Parathyroid adenoma (tissue), 2 donors: ENCODE data around the gene FKBP6.
A peak's percentile ranks its signal among the peaks of the same experiment; 100 is the strongest.
"Not testable (repeated sequence)": the region's sequence is repeated elsewhere in the genome, so short reads cannot be mapped to it uniquely, and the experiment has no call there.

Experiments used
- H2AFZ ChIP-seq: fragments of 300-600 bp; sonication (generic); one replicate; pipeline ENCODE4 v1.7.0; 2017; ENCODE audit warnings: antibody characterized with exemption, mild to moderate bottlenecking
- H3K27ac ChIP-seq: fragments of 300-600 bp; sonication (generic); one replicate; pipeline ENCODE4 v1.7.0; 2017
- H3K27me3 ChIP-seq: fragments of 300-600 bp; sonication (generic); one replicate; pipeline ENCODE4 v1.7.0; 2017; ENCODE audit warnings: low read length; ENCODE audit not compliant: control insufficient read depth, insufficient read depth
- H3K36me3 ChIP-seq: fragments of 300-600 bp; sonication (generic); one replicate; pipeline ENCODE4 v1.7.0; 2017; ENCODE audit warnings: low read length; ENCODE audit not compliant: control insufficient read depth, insufficient read depth
- H3K4me1 ChIP-seq: fragments of 300-600 bp; sonication (generic); one replicate; pipeline ENCODE4 v1.7.0; 2017; ENCODE audit warnings: control low read depth
- H3K4me2 ChIP-seq: fragments of 300-600 bp; sonication (generic); one replicate; pipeline ENCODE4 v1.7.0; 2017; ENCODE audit warnings: low read length
- H3K4me3 ChIP-seq: fragments of 300-600 bp; sonication (generic); one replicate; pipeline ENCODE4 v1.7.0; 2017; ENCODE audit warnings: low read depth, low read length
- H3K79me2 ChIP-seq: fragments of 300-600 bp; sonication (generic); one replicate; pipeline ENCODE4 v1.7.0; 2017; ENCODE audit warnings: control low read depth
- H3K9ac ChIP-seq: fragments of 300-600 bp; sonication (generic); one replicate; pipeline ENCODE4 v1.7.0; 2017; ENCODE audit warnings: mild to moderate bottlenecking
- H3K9me3 ChIP-seq: fragments of 300-600 bp; sonication (generic); one replicate; pipeline ENCODE4 v1.7.0; 2017; ENCODE audit warnings: low read length; ENCODE audit not compliant: control insufficient read depth
- TF ChIP-seq, protein P1 (sequence below): fragments of 300-600 bp; sonication (generic); IDR thresholded peaks from one replicate; pipeline ENCODE4 v1.7.0; 2017; ENCODE audit warnings: antibody characterized with exemption, mild to moderate bottlenecking
- donor health status: primary hyperparathyroidism.

The FKBP6 gene, protein sequence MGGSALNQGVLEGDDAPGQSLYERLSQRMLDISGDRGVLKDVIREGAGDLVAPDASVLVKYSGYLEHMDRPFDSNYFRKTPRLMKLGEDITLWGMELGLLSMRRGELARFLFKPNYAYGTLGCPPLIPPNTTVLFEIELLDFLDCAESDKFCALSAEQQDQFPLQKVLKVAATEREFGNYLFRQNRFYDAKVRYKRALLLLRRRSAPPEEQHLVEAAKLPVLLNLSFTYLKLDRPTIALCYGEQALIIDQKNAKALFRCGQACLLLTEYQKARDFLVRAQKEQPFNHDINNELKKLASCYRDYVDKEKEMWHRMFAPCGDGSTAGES

DNA sequence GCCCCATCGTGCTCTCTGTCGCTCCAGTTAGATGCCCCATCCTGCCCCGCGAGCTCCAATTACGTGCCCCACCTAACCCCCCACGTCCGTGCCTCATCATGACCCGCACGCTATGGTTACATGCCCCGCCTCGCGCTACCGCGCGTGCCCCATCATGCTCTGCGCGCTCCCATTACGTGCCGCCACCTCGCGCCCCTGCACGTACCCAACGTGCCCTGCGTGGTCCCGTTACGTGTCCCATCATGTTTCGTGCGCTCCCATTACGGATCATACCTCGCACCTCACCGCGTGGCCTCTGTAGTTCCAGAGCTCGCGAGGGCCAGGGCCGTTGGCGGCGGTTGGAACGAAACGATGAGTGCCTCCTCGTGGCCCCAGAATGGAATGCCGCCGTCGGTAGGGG is at the start of gene FKBP6, which contains the start of gene TRIM50:
TSS of gene FKBP6 (plus strand) at position 240 of the 400 bp plus-strand sequence. CDS start 268 bp downstream, outside the sequence.
TSS of gene TRIM50 (minus strand) at position 161 of the 400 bp plus-strand sequence. CDS start 3,295 bp downstream, outside the sequence.
- not testable (repeated sequence) for H2AFZ ChIP-seq, H3K36me3 ChIP-seq, H3K4me3 ChIP-seq, H3K27me3 ChIP-seq, H3K9ac ChIP-seq, H3K9me3 ChIP-seq, H3K79me2 ChIP-seq, H3K4me2 ChIP-seq
- H3K27ac ChIP-seq = peak within 1 kb of the TSS; percentile 95
- peaks cover 38% of the 10 kb centered on the region for H3K4me1 ChIP-seq

DNA sequence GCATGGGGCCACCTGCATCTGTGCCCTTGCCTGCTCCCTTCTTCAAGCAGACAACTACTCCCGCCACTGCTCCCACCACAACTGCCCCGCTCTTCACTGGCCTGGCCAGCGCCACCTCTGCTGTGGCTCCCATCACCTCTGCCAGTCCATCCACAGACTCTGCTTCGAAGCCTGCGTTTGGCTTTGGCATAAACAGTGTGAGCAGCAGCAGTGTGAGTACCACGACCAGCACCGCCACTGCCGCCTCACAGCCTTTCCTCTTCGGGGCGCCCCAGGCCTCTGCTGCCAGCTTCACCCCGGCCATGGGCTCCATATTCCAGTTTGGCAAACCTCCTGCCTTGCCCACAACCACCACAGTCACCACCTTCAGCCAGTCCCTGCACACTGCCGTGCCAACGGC is 30.7 kb upstream of the FKBP6 start:
- not testable (repeated sequence) for H3K36me3 ChIP-seq, H3K27ac ChIP-seq, H3K9me3 ChIP-seq, H2AFZ ChIP-seq, H3K4me3 ChIP-seq, H3K4me2 ChIP-seq, H3K9ac ChIP-seq, H3K4me1 ChIP-seq, H3K27me3 ChIP-seq, H3K79me2 ChIP-seq

DNA sequence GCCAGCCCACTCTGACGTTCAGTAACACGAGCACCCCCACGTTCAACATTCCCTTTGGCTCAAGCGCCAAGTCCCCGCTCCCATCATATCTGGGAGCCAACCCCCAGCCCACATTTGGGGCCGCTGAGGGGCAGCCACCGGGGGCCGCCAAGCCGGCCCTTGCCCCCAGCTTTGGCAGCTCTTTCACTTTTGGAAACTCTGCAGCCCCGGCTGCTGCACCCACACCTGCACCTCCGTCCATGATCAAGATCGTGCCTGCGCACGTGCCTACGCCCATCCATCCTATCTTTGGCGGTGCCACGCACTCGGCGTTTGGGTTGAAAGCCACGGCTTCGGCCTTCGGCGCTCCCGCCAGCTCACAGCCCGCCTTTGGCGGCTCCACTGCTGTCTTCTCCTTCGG is 30.3 kb upstream of the FKBP6 start:
- H3K27me3 ChIP-seq, H3K4me2 ChIP-seq, H3K9ac ChIP-seq, H3K4me1 ChIP-seq, H3K4me3 ChIP-seq, H2AFZ ChIP-seq, H3K79me2 ChIP-seq, H3K27ac ChIP-seq, H3K9me3 ChIP-seq, H3K36me3 ChIP-seq: not testable (repeated sequence)

DNA sequence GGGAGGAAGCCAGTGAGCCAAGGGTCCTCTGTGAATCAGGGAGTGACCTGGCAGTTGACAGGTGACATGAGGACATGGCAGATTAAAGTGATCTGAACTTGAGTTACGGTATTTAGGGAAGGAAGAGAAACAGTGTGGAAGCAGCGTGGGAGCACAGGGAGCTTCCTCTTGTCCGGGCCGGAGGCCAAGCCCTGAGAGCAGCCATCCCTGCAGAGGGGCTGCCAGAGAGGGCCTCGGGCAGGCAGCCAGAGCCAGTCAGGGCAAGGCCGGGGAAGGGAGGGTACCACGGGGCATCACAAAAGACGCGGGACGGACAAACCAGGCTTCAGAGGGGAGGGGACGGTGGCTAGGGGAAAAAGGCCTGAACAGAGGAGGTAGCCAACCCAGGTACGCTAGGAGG is 28.1 kb upstream of the FKBP6 start:
- not testable (repeated sequence) for H3K79me2 ChIP-seq, H3K27ac ChIP-seq, H3K27me3 ChIP-seq, H3K4me3 ChIP-seq, H2AFZ ChIP-seq, H3K36me3 ChIP-seq, H3K9me3 ChIP-seq, H3K9ac ChIP-seq, H3K4me1 ChIP-seq, H3K4me2 ChIP-seq

DNA sequence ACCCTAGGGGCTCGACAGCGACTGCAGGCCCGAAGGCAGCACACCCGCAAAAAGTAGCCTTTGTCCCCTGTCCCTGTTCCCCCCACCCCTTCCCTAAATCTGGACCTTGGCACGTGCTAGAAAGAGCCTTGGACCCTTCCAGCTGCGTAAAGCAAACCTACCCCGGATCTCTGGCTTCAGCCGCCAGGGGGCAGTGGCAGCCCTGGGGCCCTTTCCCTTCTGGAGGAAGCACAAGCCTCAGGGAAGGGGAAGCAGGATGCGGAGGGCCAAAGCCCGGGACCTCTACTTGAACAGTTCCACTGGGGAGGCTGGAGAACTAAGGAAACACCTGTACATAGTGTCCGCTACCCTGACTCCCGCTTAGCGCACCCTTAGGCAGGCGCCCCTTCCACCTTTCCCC is 26.9 kb upstream of the FKBP6 start:
- not testable (repeated sequence) for H3K79me2 ChIP-seq, H3K36me3 ChIP-seq

DNA sequence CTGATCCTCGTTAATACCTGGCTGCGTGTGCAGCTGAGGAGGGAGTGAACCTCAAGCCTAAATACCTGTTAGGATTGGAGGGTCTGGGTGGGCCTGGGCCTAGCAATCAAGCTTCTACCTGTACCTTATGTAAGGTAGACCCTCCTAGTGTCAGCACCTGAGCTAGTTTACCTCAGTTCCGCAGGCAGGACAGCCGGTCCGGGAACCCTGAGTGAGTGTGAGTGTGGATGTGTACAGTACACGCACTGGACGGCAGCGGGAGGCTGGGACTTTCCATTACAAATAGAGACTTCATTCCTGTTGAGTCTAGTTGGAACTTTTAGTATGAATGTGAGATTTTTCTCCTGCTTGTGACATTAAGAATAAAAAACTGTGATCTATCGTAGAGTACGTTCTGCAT is 25.1 kb upstream of the FKBP6 start:
- not testable (repeated sequence) for H3K36me3 ChIP-seq, H3K4me1 ChIP-seq, H3K4me3 ChIP-seq, H2AFZ ChIP-seq, H3K9ac ChIP-seq, H3K9me3 ChIP-seq, H3K79me2 ChIP-seq, H3K27me3 ChIP-seq, H3K27ac ChIP-seq, H3K4me2 ChIP-seq

More for the DNA sequence above, 26.9 kb upstream of the FKBP6 start:
- not testable (repeated sequence) for H3K4me2 ChIP-seq, H3K9me3 ChIP-seq, H2AFZ ChIP-seq, H3K4me3 ChIP-seq, H3K27ac ChIP-seq, H3K4me1 ChIP-seq, H3K27me3 ChIP-seq, H3K9ac ChIP-seq

DNA sequence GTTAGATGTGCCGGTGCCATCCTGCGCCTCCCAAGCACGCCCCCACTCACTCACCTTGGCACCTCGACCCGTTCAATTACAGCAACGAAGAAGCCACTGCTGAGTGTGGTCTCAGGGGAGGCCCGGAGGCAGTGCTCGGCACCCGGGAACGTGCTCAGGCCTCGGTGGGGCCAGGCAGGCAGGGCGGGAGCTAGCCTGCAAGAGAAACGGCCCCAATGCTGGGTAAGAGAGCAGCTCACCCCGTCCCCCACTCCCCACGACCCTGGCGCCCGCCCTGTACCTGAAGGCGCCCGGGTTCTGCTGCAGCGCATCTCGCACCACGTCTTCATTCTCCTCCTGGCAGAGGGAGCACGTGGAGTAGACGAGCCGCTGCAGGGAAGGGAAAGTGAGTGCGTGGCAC is 24.4 kb upstream of the FKBP6 start:
- Histone ChIP-seq H3K36me3 (no peaks in the 10 kb centered on the region), H3K9me3 (no peaks in the 10 kb centered on the region), H3K4me1 (peaks cover 5% of the 10 kb centered on the region)

More for the DNA sequence above, 24.4 kb upstream of the FKBP6 start:
- Histone ChIP-seq H2AFZ (no peak overlapping the region), H3K27ac (no peak overlapping the region), H3K4me2 (no peak overlapping the region), H3K79me2 (no peaks in the 10 kb centered on the region), H3K27me3 (no peaks in the 10 kb centered on the region), H3K9ac (no peak overlapping the region), H3K4me3 (no peak overlapping the region)
- TF ChIP-seq, protein P1, sequence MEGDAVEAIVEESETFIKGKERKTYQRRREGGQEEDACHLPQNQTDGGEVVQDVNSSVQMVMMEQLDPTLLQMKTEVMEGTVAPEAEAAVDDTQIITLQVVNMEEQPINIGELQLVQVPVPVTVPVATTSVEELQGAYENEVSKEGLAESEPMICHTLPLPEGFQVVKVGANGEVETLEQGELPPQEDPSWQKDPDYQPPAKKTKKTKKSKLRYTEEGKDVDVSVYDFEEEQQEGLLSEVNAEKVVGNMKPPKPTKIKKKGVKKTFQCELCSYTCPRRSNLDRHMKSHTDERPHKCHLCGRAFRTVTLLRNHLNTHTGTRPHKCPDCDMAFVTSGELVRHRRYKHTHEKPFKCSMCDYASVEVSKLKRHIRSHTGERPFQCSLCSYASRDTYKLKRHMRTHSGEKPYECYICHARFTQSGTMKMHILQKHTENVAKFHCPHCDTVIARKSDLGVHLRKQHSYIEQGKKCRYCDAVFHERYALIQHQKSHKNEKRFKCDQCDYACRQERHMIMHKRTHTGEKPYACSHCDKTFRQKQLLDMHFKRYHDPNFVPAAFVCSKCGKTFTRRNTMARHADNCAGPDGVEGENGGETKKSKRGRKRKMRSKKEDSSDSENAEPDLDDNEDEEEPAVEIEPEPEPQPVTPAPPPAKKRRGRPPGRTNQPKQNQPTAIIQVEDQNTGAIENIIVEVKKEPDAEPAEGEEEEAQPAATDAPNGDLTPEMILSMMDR = no peak
